Testis (tissue), 2 donors: ENCODE data around the gene ZDHHC8.

Experiments
- CTCF ChIP-seq, 3 experiments: fragments of 450-650 bp in 2 of 3; fragments of 200-600 bp in 1 of 3; sonication (generic) in 1 of 3; IDR thresholded peaks; one replicate each; pipeline ENCODE4 v1.5.1; 2016 to 2019; ENCODE audit warnings: antibody characterized with exemption in 3 of 3, mild to moderate bottlenecking in 2 of 3, moderate library complexity in 1 of 3
- POLR2A ChIP-seq: fragments of 450-650 bp; IDR thresholded peaks from one replicate; pipeline ENCODE4 v1.6.1; 2017; ENCODE audit warnings: antibody characterized with exemption, mild to moderate bottlenecking, moderate library complexity

- no peak for TF ChIP-seq CTCF (IDR thresholded peaks at IDR 0.05)
- no peak for TF ChIP-seq POLR2A
Measured at GRCh38 chr22:20091690-20092476, 39.7 kb upstream of the ZDHHC8 start.
